Inferior parietal cortex (tissue), 1 donor: ENCODE measurements around the gene ZNF230.

ENCODE experiments used
- DNase-seq: peaks from one replicate; pipeline ENCODE4 v3.0.0-alpha.2; 2016; ENCODE audit errors: extremely low spot score

ZNF230 gene

DNA sequence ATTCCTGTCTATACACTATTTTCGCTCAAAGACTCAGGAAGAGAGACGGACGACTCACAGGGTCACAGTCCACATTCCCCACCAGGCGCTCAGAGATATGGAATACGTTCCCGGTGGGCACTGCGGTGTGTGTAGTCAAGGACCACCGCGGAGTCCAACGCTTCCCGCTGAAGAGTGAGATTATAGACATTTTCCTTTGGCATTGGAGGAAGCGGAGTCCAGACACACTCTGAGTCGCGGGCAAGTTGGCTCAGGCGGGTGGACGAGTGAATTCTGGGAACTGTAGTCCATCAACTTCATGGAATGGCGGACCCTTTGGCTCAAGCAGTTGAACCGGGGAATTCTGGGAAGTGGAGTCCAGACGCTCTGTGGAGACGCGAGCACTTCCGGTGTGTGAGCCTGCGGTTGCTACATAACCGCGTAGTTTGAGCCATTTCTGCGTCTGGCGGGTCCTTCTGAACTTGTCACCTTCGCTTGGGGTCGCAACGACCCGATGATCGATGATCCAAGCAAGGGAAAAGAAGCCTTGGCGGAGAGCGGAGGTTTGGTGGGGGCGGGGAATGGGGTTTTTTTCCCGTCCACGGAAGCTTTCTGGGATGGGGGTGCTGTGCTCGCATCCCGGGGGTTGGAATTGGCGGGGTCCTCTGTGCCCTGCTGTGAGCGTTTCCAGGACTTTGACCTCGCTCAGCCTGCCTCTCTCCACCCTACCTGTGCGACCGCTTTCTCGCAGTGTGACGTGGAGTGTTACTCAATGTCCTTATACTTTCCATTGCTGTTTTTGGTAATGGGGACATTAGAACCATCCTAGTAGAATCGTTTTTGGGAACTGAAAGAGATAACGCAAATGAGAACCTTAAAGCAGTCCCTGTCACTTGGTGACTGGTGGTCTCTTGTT lies at the start of gene ZNF230:
TSS of gene ZNF230 (plus strand) at position 392 of the 895 bp plus-strand sequence. CDS start 4,122 bp downstream, outside the sequence.
- peak; percentile 99 for DNase-seq

DNA sequence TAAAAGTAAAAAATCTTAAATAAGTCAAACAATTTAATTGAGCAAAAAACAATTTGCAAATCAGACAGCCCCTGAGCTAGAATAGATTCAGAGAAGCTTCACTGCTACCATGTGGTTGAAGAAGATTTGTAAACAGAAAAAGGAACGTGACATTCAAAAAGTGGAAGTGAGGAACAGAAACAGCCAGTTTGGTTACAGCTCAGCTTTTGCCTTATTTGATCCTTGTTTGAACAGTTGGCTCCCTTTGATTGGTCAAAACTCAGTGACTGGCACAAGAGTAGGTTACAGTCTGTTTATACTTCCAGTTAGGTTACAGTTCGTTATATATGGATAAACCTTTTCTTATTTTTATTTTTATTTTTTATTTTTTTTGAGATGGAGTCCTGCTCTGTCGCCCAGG lies 45.9 kb upstream of the ZNF230 start:
- DNase-seq: no peak

DNA sequence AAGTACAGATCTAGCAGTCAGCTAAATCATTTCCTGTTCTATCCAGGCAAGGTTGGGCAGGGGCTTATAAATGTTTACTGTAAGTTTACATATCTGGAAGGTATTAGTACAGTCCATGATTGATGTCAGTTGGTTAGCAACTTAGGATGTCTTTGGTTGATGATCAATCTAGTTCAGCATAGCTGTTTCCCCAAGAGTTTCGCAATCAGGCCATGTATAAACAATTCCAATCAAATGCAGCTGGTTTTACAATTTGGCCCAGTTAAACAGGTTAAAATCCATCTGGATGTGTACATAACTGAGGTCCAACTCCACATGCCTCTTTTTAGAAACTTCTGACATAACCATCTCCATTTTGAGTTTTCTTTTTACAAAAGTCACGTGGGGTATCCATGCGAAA lies 44.9 kb upstream of the ZNF230 start:
- no peak for DNase-seq

DNA sequence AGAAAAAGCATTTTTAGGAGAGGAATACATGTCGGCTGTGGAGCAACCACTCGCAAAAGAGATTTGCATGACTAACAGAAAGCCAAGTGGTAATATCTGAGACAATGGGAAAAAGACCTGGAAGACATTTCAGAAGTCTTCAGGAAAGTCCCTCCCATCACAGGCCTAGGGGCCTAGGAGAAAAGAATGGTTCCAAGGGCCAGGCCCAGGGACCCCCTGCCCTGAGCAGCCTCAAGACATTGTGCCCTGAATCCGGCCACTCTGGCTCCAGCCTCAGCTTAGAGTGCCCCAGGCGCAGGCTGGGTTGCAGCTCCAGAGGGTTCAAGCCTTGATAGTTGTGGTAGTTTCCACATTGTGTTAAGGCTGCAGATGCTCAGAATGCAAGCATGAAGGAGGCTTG lies 42.3 kb upstream of the ZNF230 start:
- no peak for DNase-seq

DNA sequence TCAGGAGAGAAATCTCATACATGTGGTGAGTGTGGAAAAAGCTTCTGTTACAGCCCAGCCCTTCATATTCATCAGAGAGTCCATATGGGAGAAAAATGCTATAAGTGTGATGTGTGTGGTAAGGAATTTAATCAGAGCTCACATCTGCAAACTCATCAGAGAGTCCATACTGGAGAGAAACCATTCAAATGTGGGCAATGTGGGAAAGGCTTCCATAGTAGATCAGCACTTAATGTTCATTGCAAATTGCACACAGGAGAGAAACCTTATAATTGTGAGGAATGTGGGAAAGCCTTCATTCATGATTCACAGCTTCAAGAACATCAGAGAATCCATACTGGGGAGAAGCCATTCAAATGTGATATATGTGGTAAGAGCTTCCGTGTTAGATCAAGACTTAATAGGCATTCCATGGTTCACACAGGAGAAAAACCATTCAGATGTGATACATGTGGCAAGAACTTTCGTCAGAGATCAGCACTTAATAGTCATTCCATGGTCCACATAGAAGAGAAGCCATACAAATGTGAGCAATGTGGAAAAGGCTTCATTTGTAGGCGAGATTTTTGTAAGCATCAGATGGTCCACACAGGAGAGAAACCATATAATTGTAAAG lies 36.6 kb upstream of the ZNF230 start:
- DNase-seq: no peak

DNA sequence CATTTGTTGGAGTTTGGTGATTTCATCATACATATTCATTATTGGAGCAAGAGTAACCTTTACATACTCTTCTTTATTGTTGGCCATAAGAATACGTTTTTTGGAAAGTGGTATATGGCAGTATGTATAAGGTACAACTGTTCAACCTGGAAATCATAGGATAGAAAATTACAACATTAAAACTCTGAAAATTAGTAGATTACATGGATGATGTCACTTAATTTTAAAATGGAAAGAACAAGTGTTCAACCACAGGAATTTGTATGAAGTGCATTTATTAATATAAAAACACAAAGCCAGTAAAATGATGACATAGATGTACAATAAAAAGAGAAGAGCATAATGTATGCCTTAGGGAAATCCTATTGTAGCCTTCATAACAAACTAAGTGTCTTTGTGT lies 26.0 kb upstream of the ZNF230 start:
- DNase-seq: no peak

DNA sequence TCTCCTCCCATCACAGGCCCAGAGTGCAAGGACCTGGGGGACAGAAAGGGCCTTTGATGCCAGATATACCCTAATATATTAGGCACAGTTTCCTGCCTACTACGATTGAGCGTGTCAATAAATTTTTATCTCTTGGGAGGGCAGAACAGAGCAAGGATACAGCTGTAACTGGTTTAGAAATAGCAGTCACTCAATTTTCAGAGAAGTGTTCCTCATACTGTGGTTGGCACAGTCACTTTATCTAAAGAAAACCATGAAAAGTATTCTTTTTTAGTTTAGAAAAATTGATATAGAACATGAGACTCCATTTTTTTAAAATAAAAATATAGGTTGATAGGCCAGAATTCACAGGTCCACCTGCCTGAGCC lies 19.2 kb upstream of the ZNF230 start:
- DNase-seq: no peak

DNA sequence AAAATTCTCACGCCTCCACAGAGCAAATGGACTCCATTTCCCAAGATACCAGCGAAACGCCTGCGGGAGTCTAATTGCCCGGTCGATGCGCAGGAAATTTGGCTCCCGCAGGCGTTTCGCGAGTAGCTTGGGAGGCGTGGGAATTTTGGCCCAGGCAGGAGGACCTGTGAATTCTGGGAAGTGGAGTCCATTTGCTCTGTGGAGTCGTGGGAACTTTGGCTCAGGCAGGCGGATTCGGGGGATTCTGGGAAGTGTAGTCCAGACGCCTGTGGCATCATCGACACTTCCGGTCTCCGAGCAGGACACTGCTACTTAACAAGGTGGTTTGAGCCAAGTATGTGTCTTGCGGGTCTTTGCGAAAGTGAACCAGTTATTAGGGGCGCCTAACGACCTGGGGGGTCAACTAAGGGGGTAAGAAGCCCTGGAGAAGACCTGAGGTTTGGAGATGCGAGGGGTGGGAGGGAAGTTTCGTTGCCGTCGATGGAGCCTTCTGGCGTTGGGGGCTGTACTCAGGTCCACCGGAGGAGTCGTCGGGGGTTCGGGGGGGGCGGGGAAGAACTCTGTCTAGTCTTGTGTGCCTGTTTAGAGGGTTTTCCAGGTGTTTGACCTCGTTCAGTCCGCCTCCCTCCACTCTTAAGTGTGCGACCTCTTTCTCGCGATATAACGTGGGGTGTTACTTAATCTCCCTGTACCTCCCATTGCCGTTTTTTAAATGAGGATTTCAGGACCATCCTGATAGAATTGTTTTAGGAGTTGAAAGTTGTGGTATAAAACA lies 18.7 kb upstream of the ZNF230 start, which contains the start of gene ZNF155:
TSS of gene ZNF155 (plus strand) at position 277 of the 775 bp plus-strand sequence. CDS start 4,356 bp downstream, outside the sequence.
- DNase-seq: peak; percentile 97

DNA sequence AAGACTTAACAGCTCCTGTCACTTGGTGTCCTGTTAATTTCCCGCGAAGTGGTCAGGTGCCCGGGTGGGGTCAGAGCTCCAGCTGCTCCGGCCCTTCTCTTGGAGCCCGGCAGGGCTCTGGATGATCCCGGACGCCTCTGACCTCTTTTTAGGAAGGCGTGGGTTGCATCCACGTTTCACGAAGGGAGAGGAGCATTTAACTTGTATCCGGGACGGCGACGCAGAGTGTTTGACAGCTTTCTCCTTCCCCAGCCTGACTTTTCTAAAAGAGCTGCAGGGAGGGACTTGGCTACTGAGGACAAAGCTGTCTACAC lies 18.1 kb upstream of the ZNF230 start:
- DNase-seq: no peak

DNA sequence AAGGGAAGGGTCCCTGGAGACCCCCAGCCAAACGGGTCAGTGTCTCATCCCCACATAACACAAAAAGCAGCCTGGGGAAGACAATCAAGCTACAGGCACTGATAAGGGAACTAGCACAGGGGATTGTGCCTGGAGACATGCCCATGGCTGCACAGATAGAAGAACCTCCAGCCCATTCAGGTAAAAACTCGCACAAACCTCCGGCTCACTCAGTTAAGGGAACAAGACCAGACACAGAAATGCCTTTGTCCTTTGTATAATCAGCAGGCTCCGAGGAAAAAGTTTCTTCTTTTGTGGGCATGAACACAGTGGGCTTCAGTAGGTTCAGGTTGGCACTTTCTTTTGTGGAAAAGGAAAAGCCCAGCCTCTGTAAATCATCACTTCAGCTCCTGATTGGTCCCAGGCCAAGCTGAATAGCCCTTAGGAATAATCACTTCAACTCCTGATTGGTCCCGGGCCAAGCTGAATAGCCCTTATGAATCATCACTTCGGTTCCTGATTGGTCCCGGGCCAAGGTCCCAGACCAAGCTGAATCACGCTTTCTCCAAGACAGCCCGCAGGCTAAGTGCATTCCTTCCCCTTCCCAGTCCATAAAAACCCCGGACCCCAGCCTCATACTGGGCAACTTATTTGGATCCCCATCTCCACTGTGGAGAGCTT lies 5.0 kb upstream of the ZNF230 start:
- DNase-seq: no peak

DNA sequence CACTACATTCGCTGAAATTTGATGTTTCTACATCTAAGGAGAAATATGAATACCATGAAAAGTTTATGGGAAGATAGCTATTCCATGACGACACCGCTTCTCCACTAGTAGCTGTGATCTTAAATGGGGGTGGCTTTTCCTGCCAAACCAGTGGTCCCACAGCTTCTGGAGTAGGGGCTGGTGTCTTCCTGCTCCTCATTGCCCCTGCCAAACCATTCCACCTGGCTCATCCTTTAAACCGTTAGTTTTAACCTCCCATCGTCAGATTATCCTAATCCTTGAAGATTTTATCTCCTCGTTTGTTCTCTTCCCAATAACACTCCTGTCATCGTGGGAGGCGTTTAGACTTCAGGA lies 568 bp upstream of the ZNF230 start:
- no peak for DNase-seq

DNA sequence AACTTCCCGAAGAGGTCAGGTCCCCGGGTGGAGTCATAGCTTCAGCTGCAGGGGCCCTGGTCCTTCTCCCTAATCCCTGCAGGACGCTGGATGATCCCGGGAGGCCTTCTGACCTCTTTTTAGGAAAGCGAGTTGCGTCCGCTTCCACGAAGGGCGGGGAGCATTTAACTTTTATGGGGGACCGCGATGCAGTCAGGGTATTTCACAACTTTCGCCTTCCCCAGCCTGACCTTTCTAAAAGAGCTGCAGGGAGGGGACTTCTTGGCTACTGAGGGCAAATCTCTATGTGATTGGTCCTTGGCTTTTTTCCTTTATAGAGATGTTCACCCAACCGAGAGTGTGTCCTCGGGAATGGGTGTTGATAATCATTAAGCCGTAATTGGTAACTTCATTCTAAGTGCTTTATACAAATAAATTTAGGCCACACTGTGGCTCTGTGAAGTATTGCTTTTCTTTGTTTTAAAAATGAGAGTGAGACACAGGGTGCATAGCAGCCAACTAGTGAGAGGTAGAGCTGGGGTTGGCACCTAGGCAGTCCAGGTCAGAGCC lies 778 bp downstream of the ZNF230 start:
- DNase-seq: peak; percentile 13

DNA sequence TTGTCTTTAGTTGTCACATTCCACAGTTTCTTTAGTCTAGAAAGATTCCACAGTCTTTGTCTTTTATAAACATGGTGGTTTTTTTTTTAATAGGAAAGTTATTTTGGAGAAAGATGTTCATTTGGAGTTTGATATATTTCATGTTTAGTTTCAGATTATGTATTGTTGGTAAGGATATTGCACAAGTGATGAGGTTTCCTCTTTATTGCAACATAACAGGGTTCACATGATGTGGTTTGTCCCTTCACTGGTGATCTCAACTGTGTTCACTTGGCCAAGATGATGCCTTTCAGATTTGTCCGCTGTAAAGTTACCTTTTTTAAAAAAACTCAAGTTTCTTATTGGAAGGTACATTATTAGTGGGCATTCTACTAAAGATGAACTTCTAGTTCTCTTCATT lies 3.2 kb downstream of the ZNF230 start:
- no peak for DNase-seq

DNA sequence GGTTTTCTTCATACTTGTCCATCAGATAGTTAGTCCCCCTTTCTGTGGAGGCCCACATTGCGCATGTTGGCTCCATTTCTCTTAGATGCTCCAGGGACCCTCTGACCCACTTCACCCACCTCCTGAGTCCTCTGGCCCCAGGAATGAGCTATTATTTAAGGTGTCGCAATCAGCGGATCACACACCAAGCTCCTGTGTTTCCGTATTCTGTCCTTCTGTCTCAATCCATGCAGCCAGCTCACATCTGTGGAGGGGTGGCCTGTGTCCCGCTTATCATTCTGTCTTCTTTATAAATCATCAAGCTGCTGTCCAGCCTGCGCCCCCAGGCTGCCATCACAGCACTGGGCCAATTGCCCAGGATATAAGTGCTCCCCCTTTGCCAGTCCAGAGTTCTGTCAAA lies 4.7 kb downstream of the ZNF230 start:
- no peak for DNase-seq

DNA sequence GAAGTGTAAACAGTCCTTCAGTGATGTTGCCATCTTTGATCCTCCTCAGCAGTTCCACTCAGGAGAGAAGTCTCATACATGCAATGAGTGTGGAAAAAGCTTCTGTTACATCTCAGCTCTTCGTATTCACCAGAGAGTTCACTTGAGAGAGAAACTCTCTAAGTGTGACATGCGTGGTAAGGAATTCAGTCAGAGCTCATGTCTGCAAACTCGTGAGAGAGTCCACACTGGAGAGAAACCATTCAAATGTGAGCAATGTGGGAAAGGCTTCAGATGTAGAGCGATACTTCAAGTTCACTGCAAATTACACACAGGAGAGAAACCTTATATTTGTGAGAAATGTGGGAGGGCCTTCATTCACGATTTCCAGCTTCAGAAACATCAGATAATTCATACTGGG lies 7.7 kb downstream of the ZNF230 start:
- no peak for DNase-seq

DNA sequence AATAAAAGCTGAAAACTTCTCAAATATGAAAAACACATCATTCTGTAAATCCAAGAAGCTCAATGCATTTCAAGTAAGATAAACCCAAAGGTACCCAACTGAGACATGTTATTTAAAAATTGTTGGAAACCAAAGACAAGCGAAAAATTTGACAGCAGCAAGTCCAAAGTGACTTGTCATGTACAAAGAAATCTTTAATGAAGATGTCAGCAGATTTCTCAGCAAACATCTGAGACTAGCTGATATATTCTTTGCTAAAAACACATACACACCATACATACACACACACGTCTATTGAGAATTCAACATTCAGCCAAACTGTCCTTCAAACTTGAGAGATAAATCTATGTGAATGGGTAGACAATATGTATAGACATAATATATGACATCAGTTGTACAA lies 16.7 kb downstream of the ZNF230 start:
- no peak for DNase-seq

DNA sequence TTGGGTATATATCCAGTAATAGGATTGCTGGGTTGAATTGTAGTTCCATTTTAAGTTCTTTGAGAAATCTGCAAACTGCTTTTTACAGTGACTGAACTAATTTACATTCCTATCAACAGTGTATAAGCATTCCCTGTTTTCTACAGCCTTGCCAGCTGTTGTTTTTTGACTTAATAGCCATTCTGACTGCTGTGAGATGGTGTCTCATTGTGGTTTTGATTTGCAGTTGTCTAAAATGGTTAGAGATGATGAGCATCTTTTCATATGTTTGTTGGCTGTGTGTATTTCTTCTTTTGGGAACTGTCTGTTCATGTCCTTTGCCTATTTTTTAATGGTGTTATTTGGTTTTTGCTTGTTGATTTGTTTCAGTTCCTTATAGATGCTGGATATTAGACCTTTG lies 18.5 kb downstream of the ZNF230 start:
- DNase-seq: no peak

DNA sequence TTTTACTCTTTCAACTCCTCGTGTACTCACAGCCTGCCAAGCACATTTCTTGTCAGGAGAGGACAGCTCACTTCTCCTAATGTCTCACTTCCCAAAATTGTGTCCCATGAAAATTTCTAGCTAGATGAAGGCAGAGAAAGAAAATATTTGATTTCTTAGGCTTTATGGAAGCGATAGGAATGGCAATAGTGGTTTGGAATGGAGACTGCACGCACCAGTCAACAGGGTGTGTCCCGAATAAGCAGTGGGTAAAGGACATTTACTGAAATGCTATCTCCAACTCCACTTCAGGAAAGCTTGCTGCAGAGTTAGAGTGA lies 22.1 kb downstream of the ZNF230 start:
- DNase-seq: no peak

DNA sequence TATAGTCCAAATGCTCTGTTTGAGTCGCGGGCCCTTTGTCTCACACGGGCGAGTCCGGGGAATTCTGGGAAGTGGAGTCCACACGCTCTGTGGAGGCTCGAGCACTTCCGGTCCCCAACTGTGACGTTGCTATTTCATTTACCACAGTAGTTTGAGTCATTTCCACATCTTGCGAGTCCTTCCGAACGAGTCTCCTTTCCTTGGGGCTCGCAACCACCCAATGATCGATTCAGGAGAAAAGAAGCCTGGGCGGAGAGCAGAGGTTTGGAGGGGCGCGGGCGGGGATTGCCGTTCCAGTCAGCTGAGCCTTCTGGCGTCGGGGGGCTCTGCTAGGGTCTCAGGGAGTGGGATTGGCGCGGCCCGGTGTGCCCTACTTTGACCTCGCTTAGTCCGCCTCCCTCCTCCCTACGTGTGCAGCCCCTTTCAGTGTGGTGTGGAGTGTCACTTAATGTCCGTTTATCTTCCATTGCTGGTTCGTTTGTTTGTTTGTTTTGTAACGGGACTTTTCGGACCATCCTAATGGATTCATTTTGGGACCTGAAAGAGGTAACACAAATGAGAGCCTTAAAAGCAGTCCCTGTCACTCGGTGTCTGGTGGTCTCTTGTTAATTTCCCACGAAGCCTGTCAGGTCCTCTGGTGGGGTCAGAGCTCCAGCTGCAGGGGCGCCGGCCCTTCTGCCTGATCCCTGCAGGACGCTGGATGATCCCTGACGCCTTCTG lies 22.6 kb downstream of the ZNF230 start, which contains the start of gene ZNF222:
TSS of gene ZNF222 (plus strand) at position 163 of the 720 bp plus-strand sequence. CDS start at position 221, 58 bp downstream.
- DNase-seq: peak; percentile 95

DNA sequence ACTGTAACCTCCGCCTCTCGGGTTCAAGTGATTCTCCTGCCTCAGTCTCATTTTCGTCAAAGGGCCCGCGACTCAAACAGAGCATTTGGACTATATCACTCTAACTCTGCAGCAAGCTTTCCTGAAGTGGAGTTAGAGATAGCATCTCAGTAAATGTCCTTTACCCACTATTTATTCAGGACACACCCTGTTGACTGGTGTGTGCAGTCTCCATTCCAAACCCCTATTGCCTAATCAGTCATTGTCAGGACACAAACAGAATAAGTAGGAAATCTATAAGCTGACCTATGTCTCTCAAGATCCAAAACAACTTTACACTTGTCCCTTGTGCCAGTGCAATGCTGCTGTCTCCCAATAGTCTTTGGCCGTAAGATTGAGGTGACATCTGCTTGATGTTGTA lies 23.9 kb downstream of the ZNF230 start:
- DNase-seq: no peak

DNA sequence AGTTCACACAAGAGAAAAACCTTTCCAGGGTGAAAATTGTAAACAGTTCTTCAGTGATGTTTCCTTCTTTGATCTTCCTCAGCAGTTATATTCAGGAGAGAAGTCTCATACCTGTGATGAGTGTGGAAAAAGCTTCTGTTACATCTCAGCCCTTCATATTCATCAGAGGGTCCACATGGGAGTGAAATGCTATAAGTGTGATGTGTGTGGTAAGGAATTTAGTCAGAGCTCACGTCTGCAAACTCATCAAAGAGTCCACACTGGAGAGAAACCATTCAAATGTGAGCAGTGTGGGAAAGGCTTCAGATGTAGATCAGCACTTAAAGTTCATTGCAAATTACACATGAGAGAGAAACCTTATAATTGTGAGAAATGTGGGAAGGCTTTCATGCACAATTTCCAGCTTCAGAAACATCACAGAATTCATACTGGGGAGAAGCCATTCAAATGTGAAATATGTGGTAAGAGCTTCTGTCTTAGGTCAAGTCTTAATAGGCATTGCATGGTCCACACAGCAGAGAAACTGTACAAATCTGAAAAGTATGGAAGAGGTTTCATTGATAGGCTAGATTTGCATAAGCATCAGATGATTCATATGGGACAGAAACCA lies 29.3 kb downstream of the ZNF230 start:
- no peak for DNase-seq
